HepG2 (cell line): Measurements from ENCODE around the gene RPS2. TPM values are rescaled to one million over a fixed set of nuclear protein-coding genes. Genes with fewer than 3 reads are reported as not detected.

Source experiments
- CEBPZ ChIP-seq: IDR thresholded peaks from 2 replicates; pipeline ENCODE4 v1.6.1; 2012; ENCODE audit warnings: low read length, improper control_type of control experiment
- ERF ChIP-seq: IDR thresholded peaks from 2 replicates; pipeline ENCODE4 v1.6.1; 2018; ENCODE audit warnings: missing biosample characterization, missing genetic modification reagents
- FOXC1 ChIP-seq: sonication (generic); formaldehyde crosslinking; IDR thresholded peaks from 2 replicates; pipeline ENCODE4 v1.8.0; 2022; ENCODE audit warnings: mild to moderate bottlenecking, missing genetic modification reagents, borderline replicate concordance
- FOXK1 ChIP-seq: sonication (generic); formaldehyde crosslinking; IDR thresholded peaks from 2 replicates; pipeline ENCODE4 v1.4.0; 2020; ENCODE audit warnings: low read depth, missing genetic modification reagents, borderline replicate concordance
- GATA4 ChIP-seq: sonication (generic); IDR thresholded peaks from 2 replicates; pipeline ENCODE4 v1.6.1; 2016; ENCODE audit warnings: antibody characterized with exemption, low read depth, borderline replicate concordance
- GFI1 ChIP-seq: sonication (generic); formaldehyde crosslinking; IDR thresholded peaks from 2 replicates; pipeline ENCODE4 v1.5.0; 2020; ENCODE audit warnings: missing genetic modification reagents, mild to moderate bottlenecking, borderline replicate concordance
- KAT8 ChIP-seq: IDR thresholded peaks from 2 replicates; pipeline ENCODE4 v1.6.1; 2016; ENCODE audit warnings: missing genetic modification reagents, missing compliant biosample characterization
- KDM5A ChIP-seq: fragments of 200-600 bp; sonication (generic); IDR thresholded peaks from 2 replicates; pipeline ENCODE4 v1.7.0; 2018; ENCODE audit warnings: antibody characterized with exemption, mild to moderate bottlenecking, low read length, borderline replicate concordance
- MEIS2 ChIP-seq: sonication (generic); formaldehyde crosslinking; IDR thresholded peaks from 2 replicates; pipeline ENCODE4 v1.9.0; 2021; ENCODE audit warnings: mild to moderate bottlenecking, missing genetic modification reagents
- MIER2 ChIP-seq: IDR thresholded peaks from 2 replicates; pipeline ENCODE4 v1.6.1; 2016; ENCODE audit warnings: missing biosample characterization, missing genetic modification reagents
- MYPOP ChIP-seq: sonication (generic); formaldehyde crosslinking; IDR thresholded peaks from 2 replicates; pipeline ENCODE4 v1.8.1; 2023; ENCODE audit warnings: mild to moderate bottlenecking, moderate library complexity, missing genetic modification reagents
- NFKB2 ChIP-seq: sonication (generic); formaldehyde crosslinking; IDR thresholded peaks from 2 replicates; pipeline ENCODE4 v1.4.0; 2020; ENCODE audit warnings: missing genetic modification reagents, borderline replicate concordance
- RAD21 ChIP-seq: fragments of 450-650 bp; formaldehyde crosslinking; IDR thresholded peaks from 2 replicates; pipeline ENCODE4 v1.5.0; 2020; ENCODE audit warnings: mild to moderate bottlenecking
- THYN1 ChIP-seq: sonication (generic); formaldehyde crosslinking; IDR thresholded peaks from 2 replicates; pipeline ENCODE4 v1.8.1; 2023; ENCODE audit warnings: low read depth, mild to moderate bottlenecking, moderate library complexity, missing genetic modification reagents, borderline replicate concordance
- ZBTB20 ChIP-seq: sonication (generic); formaldehyde crosslinking; IDR thresholded peaks from 2 replicates; pipeline ENCODE4 v1.8.1; 2023; ENCODE audit warnings: missing genetic modification reagents, low read depth, mild to moderate bottlenecking, borderline replicate concordance
- ZFP37 ChIP-seq: sonication (generic); formaldehyde crosslinking; IDR thresholded peaks from 2 replicates; pipeline ENCODE4 v1.4.0; 2020; ENCODE audit warnings: missing genetic modification reagents, borderline replicate concordance
- ZFY ChIP-seq: sonication (generic); formaldehyde crosslinking; IDR thresholded peaks from 2 replicates; pipeline ENCODE4 v1.4.0; 2020; ENCODE audit warnings: missing genetic modification reagents
- ZNF138 ChIP-seq: sonication (generic); formaldehyde crosslinking; IDR thresholded peaks from 2 replicates; pipeline ENCODE4 v1.5.0; 2020; ENCODE audit warnings: mild to moderate bottlenecking, low read depth, missing genetic modification reagents
- ZNF24 ChIP-seq: fragments of 450-650 bp; IDR thresholded peaks from 2 replicates; pipeline ENCODE4 v1.6.1; 2017; ENCODE audit warnings: antibody characterized with exemption, mild to moderate bottlenecking
- ZNF33B ChIP-seq: sonication (generic); formaldehyde crosslinking; IDR thresholded peaks from 2 replicates; pipeline ENCODE4 v1.5.1; 2020; ENCODE audit warnings: mild to moderate bottlenecking, missing genetic modification reagents
- ZNF564 ChIP-seq: sonication (generic); formaldehyde crosslinking; IDR thresholded peaks from 2 replicates; pipeline ENCODE4 v1.8.1; 2023; ENCODE audit warnings: mild to moderate bottlenecking, missing genetic modification reagents
- ZNF678 ChIP-seq: sonication (generic); formaldehyde crosslinking; IDR thresholded peaks from 2 replicates; pipeline ENCODE4 v1.4.0; 2020; ENCODE audit warnings: mild to moderate bottlenecking, missing genetic modification reagents
- ZNF850 ChIP-seq: sonication (generic); formaldehyde crosslinking; conservative IDR thresholded peaks from 2 replicates; pipeline ENCODE4 v1.9.0; 2021; ENCODE audit warnings: mild to moderate bottlenecking, missing genetic modification reagents
- ZNF891 ChIP-seq: sonication (generic); formaldehyde crosslinking; IDR thresholded peaks from 2 replicates; pipeline ENCODE4 v1.5.0; 2020; ENCODE audit warnings: mild to moderate bottlenecking, missing genetic modification reagents
- ZSCAN12 ChIP-seq: sonication (generic); formaldehyde crosslinking; IDR thresholded peaks from 2 replicates; pipeline ENCODE4 v1.9.0; 2021; ENCODE audit warnings: mild to moderate bottlenecking, missing genetic modification reagents
- ZSCAN20 ChIP-seq: sonication (generic); formaldehyde crosslinking; IDR thresholded peaks from 2 replicates; pipeline ENCODE4 v1.4.0; 2020; ENCODE audit warnings: missing genetic modification reagents, mild to moderate bottlenecking, borderline replicate concordance
- ZSCAN9 ChIP-seq: IDR thresholded peaks from 2 replicates; pipeline ENCODE4 v1.6.1; 2016; ENCODE audit warnings: borderline replicate concordance
- polyA plus RNA-seq, 8 experiments: library from polyadenylated mRNA; depleted of rRNA in 3 of 8; stranded (reverse) in 7 of 8; unstranded in 1 of 8; fragments of >200 nt; fragmentation: Illumina TruSeq in 4 of 8; extraction: Trizol in 4 of 8; gene quantifications; 2 replicates each; pipeline versions ENCODE4 v1.2.1 to v1.2.3, GENCODE V29; 2011 to 2016; ENCODE audit warnings: low read depth in 4 of 8, missing spikeins in 1 of 8, mixed read lengths in 1 of 8; ENCODE audit not compliant: insufficient read depth in 1 of 8
- total RNA-seq, 5 experiments: library from RNA; depleted of rRNA; stranded (reverse); fragments of >200 nt; fragmentation: Illumina TruSeq; extraction: Trizol; gene quantifications; 2 replicates each; pipeline ENCODE4 v1.2.3, GENCODE V29; 2016; ENCODE audit warnings: low read depth in 1 of 5

The RPS2 gene
- total and polyA plus RNA-seq, 2 of the 13 experiments (the other 11 are each of a cell fraction or from before 2014, with no cell fraction given): 1,908 to 4,514 TPM

- TF ChIP-seq KAT8 (CRISPR knock-in tag): peak; percentile 69
- TF ChIP-seq GATA4: peak; percentile 57; the same call in 1 of the 2 replicates
- no peak for TF ChIP-seq ZNF564 (CRISPR knock-in tag)
- 0 out of 2 replicates have a peak, but pooled peaks have one; percentile 76 for TF ChIP-seq ZNF33B (CRISPR knock-in tag)
- no peak for TF ChIP-seq ZSCAN9 (CRISPR knock-in tag)
- peak; percentile 81; the same call in 1 of the 2 replicates for TF ChIP-seq FOXK1 (CRISPR knock-in tag)
- peak; percentile 92; the same call in 1 of the 2 replicates for TF ChIP-seq ZNF138 (CRISPR knock-in tag)
- TF ChIP-seq ZNF850: 0 out of 2 replicates have a peak, but pooled peaks have one; percentile 53
- peak; percentile 56; the same call in 1 of the 2 replicates for TF ChIP-seq GFI1 (CRISPR knock-in tag)
- no peak for TF ChIP-seq KDM5A
- 0 out of 2 replicates have a peak, but pooled peaks have one; percentile 39 for TF ChIP-seq MYPOP (CRISPR knock-in tag)
- TF ChIP-seq ZSCAN12: 0 out of 2 replicates have a peak, but pooled peaks have one; percentile 47
- no peak for TF ChIP-seq ZNF678
- peak; percentile 72 for TF ChIP-seq FOXC1 (CRISPR knock-in tag)
- peak; percentile 62 for TF ChIP-seq MEIS2
- TF ChIP-seq ZNF24: no peak
- TF ChIP-seq ZNF891: peak; percentile 61; the same call in 1 of the 2 replicates
- peak; percentile 79 for TF ChIP-seq ERF (CRISPR knock-in tag)
- TF ChIP-seq THYN1 (CRISPR knock-in tag): no peak
- TF ChIP-seq NFKB2 (CRISPR knock-in tag): peak; percentile 84; the same call in 1 of the 2 replicates
- TF ChIP-seq ZBTB20 (CRISPR knock-in tag): peak; percentile 44; the same call in 1 of the 2 replicates
- peak; percentile 84; the same call in 1 of the 2 replicates for TF ChIP-seq ZSCAN20
- no peak for TF ChIP-seq CEBPZ
- TF ChIP-seq ZFP37: 0 out of 2 replicates have a peak, but pooled peaks have one; percentile 43
- TF ChIP-seq MIER2 (CRISPR knock-in tag): no peak
- TF ChIP-seq ZFY (CRISPR knock-in tag): peak; percentile 100
- peak; percentile 80 for TF ChIP-seq RAD21 (CRISPR knock-in tag)
Observed at GRCh38 chr16:1959269-1960039, 5.2 kb downstream of the RPS2 start, which contains the start of gene NDUFB10 (continued).
